Measurements from ENCODE around the gene CHRNA9. TPM values are rescaled to one million over a fixed set of nuclear protein-coding genes. Genes with fewer than 3 reads are reported as not detected.

Gene CHRNA9
- total RNA-seq, 4 donors from 2014 or later: 0.11 TPM; not detected in 3

DNA sequence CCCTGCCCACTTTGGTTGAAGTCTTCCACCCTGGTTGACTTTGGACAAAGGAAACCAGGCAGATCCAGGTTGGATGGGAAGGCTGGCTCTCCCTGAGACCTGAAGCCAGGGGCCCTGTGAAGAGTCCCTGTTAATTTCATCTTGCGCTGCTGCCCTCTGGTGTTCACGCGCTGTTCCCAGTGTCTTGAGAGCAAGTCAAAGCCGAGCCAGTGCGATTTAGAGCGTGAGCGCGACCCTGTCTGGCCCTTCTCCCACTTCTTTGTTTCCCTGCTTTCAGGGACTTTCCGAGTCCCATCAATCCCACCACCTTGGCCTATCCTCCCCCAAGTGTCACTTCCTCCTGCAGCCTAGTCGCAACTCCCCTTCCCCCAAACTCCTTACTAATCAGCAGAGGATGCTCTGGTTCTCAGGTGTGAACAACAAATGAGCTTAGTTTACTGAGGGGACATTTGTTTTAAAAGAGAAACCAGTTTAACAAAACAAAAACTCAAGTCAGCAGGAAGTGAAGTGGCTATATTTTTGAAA lies 25.8 kb upstream of the CHRNA9 start:
- TF ChIP-seq, protein P1, sequence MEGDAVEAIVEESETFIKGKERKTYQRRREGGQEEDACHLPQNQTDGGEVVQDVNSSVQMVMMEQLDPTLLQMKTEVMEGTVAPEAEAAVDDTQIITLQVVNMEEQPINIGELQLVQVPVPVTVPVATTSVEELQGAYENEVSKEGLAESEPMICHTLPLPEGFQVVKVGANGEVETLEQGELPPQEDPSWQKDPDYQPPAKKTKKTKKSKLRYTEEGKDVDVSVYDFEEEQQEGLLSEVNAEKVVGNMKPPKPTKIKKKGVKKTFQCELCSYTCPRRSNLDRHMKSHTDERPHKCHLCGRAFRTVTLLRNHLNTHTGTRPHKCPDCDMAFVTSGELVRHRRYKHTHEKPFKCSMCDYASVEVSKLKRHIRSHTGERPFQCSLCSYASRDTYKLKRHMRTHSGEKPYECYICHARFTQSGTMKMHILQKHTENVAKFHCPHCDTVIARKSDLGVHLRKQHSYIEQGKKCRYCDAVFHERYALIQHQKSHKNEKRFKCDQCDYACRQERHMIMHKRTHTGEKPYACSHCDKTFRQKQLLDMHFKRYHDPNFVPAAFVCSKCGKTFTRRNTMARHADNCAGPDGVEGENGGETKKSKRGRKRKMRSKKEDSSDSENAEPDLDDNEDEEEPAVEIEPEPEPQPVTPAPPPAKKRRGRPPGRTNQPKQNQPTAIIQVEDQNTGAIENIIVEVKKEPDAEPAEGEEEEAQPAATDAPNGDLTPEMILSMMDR (IDR thresholded peaks at IDR 0.05): peak; percentile 75 to 89 (median 83)
- TF ChIP-seq POLR2A (IDR thresholded peaks at IDR 0.05): no peak
- Histone ChIP-seq H3K27me3 (no peaks in the 10 kb centered on the region), H3K9me3 (no peaks in the 10 kb centered on the region), H3K36me3 (no peaks in the 10 kb centered on the region), H3K4me3 (replicated peaks in 1 of 3) (no peak overlapping the region), H3K27ac (peak overlapping the region in 1 of 3 donors; percentile 9), H3K4me1 (peaks cover 0 to 23% of the 10 kb centered on the region in 2 donors)
- peak; percentile 93 to 96 for DNase-seq
- intact Hi-C loops (cut with DNase I): loop anchor here (5.0 to 10.0 kb wide), 3 partner anchors 155 to 615 kb away; partner anchors contain the start of gene UBE2K
- WGBS, 2 donors: 3 to 4% methylated on average over 10 of the region's 10 CpGs

DNA sequence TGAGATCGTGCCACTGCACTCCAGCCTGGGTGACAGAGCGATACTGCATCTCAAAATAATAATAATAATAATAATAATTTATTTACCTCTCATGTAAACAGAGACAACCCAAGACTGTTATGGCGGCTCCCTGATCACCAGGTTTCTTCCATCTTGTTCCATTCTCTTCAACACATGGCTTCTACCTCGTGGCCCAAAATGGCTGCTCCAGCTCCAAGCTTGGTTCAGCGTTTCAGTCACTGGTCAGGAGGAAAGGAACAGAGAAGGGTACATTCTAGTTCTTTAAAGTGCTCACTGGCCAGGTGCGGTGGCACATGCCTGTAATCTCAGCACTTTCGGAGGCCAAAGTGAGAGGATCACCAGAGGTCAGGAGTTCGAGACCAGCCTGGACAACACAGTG lies 24.9 kb upstream of the CHRNA9 start:
- Histone ChIP-seq H3K4me1 (peaks cover 0 to 23% of the 10 kb centered on the region in 2 donors), H3K4me3 (replicated peaks in 1 of 3) (no peak overlapping the region), H3K36me3 (no peaks in the 10 kb centered on the region), H3K27me3 (no peaks in the 10 kb centered on the region), H3K27ac (no peak overlapping the region), H3K9me3 (no peaks in the 10 kb centered on the region)
- TF ChIP-seq POLR2A (IDR thresholded peaks at IDR 0.05): no peak
- TF ChIP-seq, protein P1 (IDR thresholded peaks at IDR 0.05): no peak
- intact Hi-C loops (cut with DNase I): no loop called here
- DNase-seq: no peak
- 96 to 98% methylated on average over 8 of the region's 8 CpGs for WGBS, 2 donors

DNA sequence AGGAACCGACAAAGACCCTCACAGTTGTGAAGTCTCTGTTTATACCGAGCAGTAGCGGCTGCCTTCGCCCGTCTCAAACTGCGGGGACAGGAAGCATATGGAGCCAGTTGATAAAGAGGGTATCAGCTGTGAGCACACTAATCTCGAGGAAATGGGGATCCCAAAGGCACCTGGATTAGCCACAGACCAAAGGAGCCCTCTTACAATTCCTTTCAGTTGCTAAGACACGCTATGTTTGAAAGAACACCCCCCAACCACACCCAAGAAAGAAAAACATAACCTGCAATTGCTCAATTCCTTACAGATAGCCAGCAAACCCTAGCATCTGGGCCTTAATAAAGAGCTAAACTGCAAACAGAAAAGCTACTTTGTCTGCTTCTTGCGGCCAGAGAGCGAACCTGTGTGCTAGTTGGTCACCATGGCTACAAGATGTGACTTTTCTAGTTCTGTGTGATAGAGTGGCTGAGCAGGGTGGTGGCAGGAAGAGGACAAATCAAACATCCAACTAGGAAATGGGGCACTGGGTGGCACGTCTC lies 23.3 kb upstream of the CHRNA9 start:
- peak; percentile 36 to 46 for DNase-seq
- H3K4me3 ChIP-seq (replicated peaks in 1 of 3): no peak overlapping the region
- intact Hi-C loops (cut with DNase I): no loop called here
- H3K27me3 ChIP-seq: no peaks in the 10 kb centered on the region
- no peaks in the 10 kb centered on the region for H3K36me3 ChIP-seq
- no peaks in the 10 kb centered on the region for H3K9me3 ChIP-seq
- WGBS, 2 donors: 40 to 45% methylated on average over 11 of the region's 11 CpGs
- peaks cover 9 to 33% of the 10 kb centered on the region in 2 donors for H3K4me1 ChIP-seq
- TF ChIP-seq POLR2A (IDR thresholded peaks at IDR 0.05): no peak
- TF ChIP-seq, protein P1 (IDR thresholded peaks at IDR 0.05): no peak
- H3K27ac ChIP-seq: no peak overlapping the region

DNA sequence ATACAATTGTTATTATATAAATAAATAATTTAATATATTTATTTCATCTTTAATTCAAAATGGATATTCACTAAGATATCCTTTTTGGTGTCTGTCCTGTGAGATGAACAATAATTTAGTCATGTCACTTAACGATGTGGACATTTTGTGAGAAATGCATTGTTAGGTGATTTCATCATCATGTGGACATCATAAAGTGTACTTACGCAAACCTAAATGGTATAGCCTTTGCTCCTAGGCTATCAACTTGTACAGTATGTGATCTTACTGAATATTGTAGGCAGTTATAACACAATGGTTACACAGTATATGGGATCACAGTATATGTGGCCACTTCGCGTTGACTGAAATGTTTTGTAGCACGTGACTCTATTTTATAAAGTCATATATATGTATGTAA lies 20.2 kb upstream of the CHRNA9 start:
- Histone ChIP-seq H3K27me3 (no peaks in the 10 kb centered on the region), H3K9me3 (no peaks in the 10 kb centered on the region), H3K36me3 (no peaks in the 10 kb centered on the region), H3K4me3 (replicated peaks in 1 of 3) (no peak overlapping the region), H3K27ac (no peak overlapping the region), H3K4me1 (peaks cover 11 to 22% of the 10 kb centered on the region in 2 donors)
- 96 to 97% methylated on average over 5 of the region's 5 CpGs for WGBS, 2 donors
- intact Hi-C loops (cut with DNase I): no loop called here
- DNase-seq: no peak
- no peak for TF ChIP-seq POLR2A (IDR thresholded peaks at IDR 0.05)
- TF ChIP-seq, protein P1 (IDR thresholded peaks at IDR 0.05): no peak

DNA sequence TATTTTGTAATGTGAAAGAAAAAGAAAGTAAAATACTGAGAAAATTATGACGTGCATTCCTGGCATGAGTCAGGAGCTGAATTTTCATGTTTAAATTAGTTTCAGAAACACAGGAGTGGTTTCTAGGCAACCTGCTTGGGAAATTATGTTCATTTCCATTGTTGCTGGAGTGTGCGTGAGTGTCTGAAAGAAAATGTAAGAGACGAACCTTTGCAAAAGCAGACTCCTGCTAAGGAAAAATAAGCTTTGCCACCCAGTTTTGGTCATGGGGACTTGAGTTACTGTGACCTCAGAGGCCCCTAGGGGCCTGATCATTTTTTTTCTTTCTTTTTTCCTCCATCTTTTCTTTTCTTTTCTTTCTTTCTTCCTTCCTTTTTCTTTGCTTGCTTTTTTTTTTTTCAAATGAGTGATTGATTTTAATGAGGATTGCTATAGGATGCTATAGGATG lies 18.8 kb upstream of the CHRNA9 start:
- H3K36me3 ChIP-seq: no peaks in the 10 kb centered on the region
- peak overlapping the region; percentile 9 to 76 (median 58) for H3K27ac ChIP-seq
- H3K27me3 ChIP-seq: no peaks in the 10 kb centered on the region
- intact Hi-C loops (cut with DNase I): no loop called here
- no peaks in the 10 kb centered on the region for H3K9me3 ChIP-seq
- TF ChIP-seq, protein P1 (IDR thresholded peaks at IDR 0.05): no peak
- TF ChIP-seq POLR2A (IDR thresholded peaks at IDR 0.05): no peak
- DNase-seq: no peak
- peaks cover 11 to 22% of the 10 kb centered on the region in 2 donors for H3K4me1 ChIP-seq
- WGBS, 2 donors: 12 to 16% methylated on average over 3 of the region's 3 CpGs
- no peak overlapping the region for H3K4me3 ChIP-seq (replicated peaks in 1 of 3)

Data from thyroid gland (tissue), 4 donors.